Endothelial cell of umbilical vein (primary cell): ENCODE measurements around the gene TEX29.

ENCODE experiments used
- POLR2AphosphoS5 ChIP-seq: IDR thresholded peaks from 2 replicates; pipeline ENCODE4 v1.6.1; 2012; ENCODE audit warnings: low read depth, mild to moderate bottlenecking, control low read depth, low read length, moderate library complexity; ENCODE audit not compliant: insufficient read depth
- TF ChIP-seq, protein P1 (sequence below): IDR thresholded peaks from 2 replicates; pipeline ENCODE4 v1.6.1; 2011; ENCODE audit not compliant: insufficient read depth, insufficient read length
- TF ChIP-seq, protein P2 (sequence below), 2 donors: IDR thresholded peaks; 1 replicate in 1 of 2; 2 replicates in 1 of 2; pipeline ENCODE4 v1.5.1; 2011; ENCODE audit warnings: low read length in 2 of 2, mild to moderate bottlenecking in 2 of 2, moderate library complexity in 2 of 2, control low read depth in 1 of 2, inconsistent platforms in 1 of 2, low read depth in 1 of 2; ENCODE audit not compliant: insufficient read depth in 1 of 2; ENCODE audit errors: extremely low read depth in 1 of 2

DNA sequence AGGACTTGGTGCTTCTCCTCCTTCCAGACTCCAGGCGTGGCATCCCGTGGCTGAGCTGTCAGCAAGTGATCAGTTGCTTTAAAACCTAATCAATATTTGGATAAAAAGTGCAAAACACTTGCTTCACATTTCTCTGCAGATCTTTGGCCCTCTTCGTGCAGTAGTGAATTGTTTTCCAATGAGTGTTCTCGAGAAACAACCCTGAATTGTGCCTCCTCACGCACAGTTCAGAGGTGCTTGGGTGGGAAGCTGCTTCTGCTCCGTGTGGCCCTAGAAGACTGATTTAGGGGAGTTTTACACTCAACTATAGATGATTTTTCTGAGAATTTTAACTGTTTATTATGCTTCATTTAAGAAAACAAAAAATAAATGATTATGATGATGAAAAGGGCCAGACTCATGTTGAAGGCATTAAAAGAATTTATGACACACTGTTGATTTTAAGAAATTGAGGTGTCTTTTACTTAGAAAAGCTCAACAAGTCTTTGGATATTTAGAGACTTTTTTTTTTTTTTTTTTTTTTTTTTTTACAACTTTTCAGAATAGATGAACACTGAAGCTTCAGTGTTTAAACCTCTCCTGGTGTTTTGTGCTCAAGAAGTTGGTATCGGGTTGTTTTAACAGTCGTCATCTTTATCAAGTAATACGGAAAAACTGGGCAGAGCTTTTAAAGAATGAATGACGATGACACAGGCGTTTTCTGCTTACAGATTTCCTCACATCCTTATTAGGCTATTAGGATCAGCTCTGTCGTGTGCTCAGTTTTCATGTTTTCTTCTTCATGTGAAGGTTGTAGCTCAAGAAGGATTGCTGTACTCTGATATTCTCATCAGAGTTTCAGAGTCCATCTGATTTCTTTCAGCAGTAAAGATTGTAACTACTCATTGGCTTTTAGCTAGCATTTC, 39.5 kb upstream of the TEX29 start:
- TF ChIP-seq, protein P1, sequence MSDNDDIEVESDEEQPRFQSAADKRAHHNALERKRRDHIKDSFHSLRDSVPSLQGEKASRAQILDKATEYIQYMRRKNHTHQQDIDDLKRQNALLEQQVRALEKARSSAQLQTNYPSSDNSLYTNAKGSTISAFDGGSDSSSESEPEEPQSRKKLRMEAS: no peak
- no peak for TF ChIP-seq POLR2AphosphoS5
- TF ChIP-seq, protein P2, sequence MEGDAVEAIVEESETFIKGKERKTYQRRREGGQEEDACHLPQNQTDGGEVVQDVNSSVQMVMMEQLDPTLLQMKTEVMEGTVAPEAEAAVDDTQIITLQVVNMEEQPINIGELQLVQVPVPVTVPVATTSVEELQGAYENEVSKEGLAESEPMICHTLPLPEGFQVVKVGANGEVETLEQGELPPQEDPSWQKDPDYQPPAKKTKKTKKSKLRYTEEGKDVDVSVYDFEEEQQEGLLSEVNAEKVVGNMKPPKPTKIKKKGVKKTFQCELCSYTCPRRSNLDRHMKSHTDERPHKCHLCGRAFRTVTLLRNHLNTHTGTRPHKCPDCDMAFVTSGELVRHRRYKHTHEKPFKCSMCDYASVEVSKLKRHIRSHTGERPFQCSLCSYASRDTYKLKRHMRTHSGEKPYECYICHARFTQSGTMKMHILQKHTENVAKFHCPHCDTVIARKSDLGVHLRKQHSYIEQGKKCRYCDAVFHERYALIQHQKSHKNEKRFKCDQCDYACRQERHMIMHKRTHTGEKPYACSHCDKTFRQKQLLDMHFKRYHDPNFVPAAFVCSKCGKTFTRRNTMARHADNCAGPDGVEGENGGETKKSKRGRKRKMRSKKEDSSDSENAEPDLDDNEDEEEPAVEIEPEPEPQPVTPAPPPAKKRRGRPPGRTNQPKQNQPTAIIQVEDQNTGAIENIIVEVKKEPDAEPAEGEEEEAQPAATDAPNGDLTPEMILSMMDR (IDR thresholded peaks at IDR 0.05; ENCODE audit: extremely low read depth in 1 of 2, insufficient read depth in 1 of 2, low read depth in 1 of 2, low read length in 2 of 2): no peak
